ENCODE measurements around the gene PIKFYVE. TPM values are rescaled to one million over a fixed set of nuclear protein-coding genes. Genes with fewer than 3 reads are reported as not detected.

PIKFYVE gene
- total and polyA plus RNA-seq, 3 donors from 2014 or later = 29.0 to 55.0 (median 50.0) TPM

DNA sequence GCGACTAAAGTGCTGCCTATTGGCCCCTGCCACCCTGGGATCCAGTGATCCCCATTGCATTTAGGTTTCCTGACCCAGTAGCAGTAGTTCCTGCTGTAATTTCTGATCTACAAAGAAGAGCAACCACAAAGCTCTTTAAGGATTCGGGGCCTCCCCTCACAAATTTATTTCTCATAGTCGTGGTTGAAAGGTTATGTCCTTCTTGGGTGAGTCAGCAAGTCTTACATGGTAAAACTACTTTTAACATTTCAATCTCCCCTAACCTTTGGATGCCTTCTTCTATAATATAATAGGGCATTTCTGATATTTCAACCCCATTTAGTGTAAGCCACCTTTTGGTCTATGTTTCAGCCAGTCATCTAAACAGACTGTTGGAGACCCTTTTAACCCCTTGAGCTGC, 14.9 kb downstream of the PIKFYVE start:
- Histone ChIP-seq H3K4me1 (no peaks in the 10 kb centered on the region), H3K4me3 (no peak overlapping the region), H3K36me3 (ENCODE audit: low read depth, missing control alignments) (no peaks in the 10 kb centered on the region), H3K27me3 (no peaks in the 10 kb centered on the region), H3K9me3 (no peaks in the 10 kb centered on the region), H3K27ac (no peak overlapping the region)
- intact Hi-C loops (cut with DNase I; ENCODE audit: low total_unique reads) = no loop called here
- TF ChIP-seq POLR2A (IDR thresholded peaks at IDR 0.05) (no peak), CTCF (IDR thresholded peaks at IDR 0.05) (no peak)
- no peak for DNase-seq
- WGBS, 2 donors = 93 to 95% methylated on average over 3 of the region's 3 CpGs

- Histone ChIP-seq H3K27me3 (no peaks in the 10 kb centered on the region), H3K27ac (no peak overlapping the region), H3K36me3 (ENCODE audit: low read depth, missing control alignments) (no peaks in the 10 kb centered on the region), H3K4me1 (no peaks in the 10 kb centered on the region), H3K4me3 (no peak overlapping the region), H3K9me3 (no peaks in the 10 kb centered on the region)
- intact Hi-C loops (cut with DNase I; ENCODE audit: low total_unique reads) = no loop called here
- DNase-seq = no peak
- 65 to 71% methylated on average over 4 of the region's 4 CpGs for WGBS, 2 donors
- TF ChIP-seq CTCF (IDR thresholded peaks at IDR 0.05) (no peak), POLR2A (IDR thresholded peaks at IDR 0.05) (no peak)
Measured at GRCh38 chr2:208285853-208286252, 19.8 kb downstream of the PIKFYVE start.

GRCh38 chr2:208294482-208295024, 28.5 kb downstream of the PIKFYVE start:
- no peak overlapping the region for H3K27ac ChIP-seq
- intact Hi-C loops (cut with DNase I; ENCODE audit: low total_unique reads) = no loop called here
- no peaks in the 10 kb centered on the region for H3K36me3 ChIP-seq (ENCODE audit: low read depth, missing control alignments)
- 82 to 89% methylated on average over 4 of the region's 4 CpGs for WGBS, 2 donors
- no peak overlapping the region for H3K4me3 ChIP-seq
- no peaks in the 10 kb centered on the region for H3K9me3 ChIP-seq
- H3K27me3 ChIP-seq = no peaks in the 10 kb centered on the region
- no peak for DNase-seq
- TF ChIP-seq POLR2A (IDR thresholded peaks at IDR 0.05) = no peak
- no peak for TF ChIP-seq CTCF (IDR thresholded peaks at IDR 0.05)
- H3K4me1 ChIP-seq = no peaks in the 10 kb centered on the region

GRCh38 chr2:208295834-208296233, 29.8 kb downstream of the PIKFYVE start:
- no peaks in the 10 kb centered on the region for H3K4me1 ChIP-seq
- 86 to 92% methylated on average over 4 of the region's 4 CpGs for WGBS, 2 donors
- no peaks in the 10 kb centered on the region for H3K36me3 ChIP-seq (ENCODE audit: low read depth, missing control alignments)
- intact Hi-C loops (cut with DNase I; ENCODE audit: low total_unique reads) = no loop called here
- TF ChIP-seq CTCF (IDR thresholded peaks at IDR 0.05) = no peak
- no peak for TF ChIP-seq POLR2A (IDR thresholded peaks at IDR 0.05)
- H3K27ac ChIP-seq = no peak overlapping the region
- no peak for DNase-seq
- H3K9me3 ChIP-seq = no peaks in the 10 kb centered on the region
- H3K4me3 ChIP-seq = no peak overlapping the region
- no peaks in the 10 kb centered on the region for H3K27me3 ChIP-seq

GRCh38 chr2:208296610-208297009, 30.6 kb downstream of the PIKFYVE start:
- Histone ChIP-seq H3K36me3 (ENCODE audit: low read depth, missing control alignments) (no peaks in the 10 kb centered on the region), H3K27ac (no peak overlapping the region), H3K27me3 (no peaks in the 10 kb centered on the region), H3K4me1 (no peaks in the 10 kb centered on the region), H3K9me3 (no peaks in the 10 kb centered on the region), H3K4me3 (no peak overlapping the region)
- DNase-seq = no peak
- intact Hi-C loops (cut with DNase I; ENCODE audit: low total_unique reads) = no loop called here
- no peak for TF ChIP-seq CTCF (IDR thresholded peaks at IDR 0.05)
- WGBS, 2 donors = 89 to 95% methylated on average over 2 of the region's 2 CpGs
